H9 (cell line): ENCODE results near the gene TTYH2. TPM values are rescaled to one million over a fixed set of nuclear protein-coding genes. Genes with fewer than 3 reads are reported as not detected.

Source experiments
- DNase-seq: peaks from one replicate; pipeline ENCODE4 v3.0.0-alpha.2; 2017
- H2AFZ ChIP-seq: one replicate; pipeline ENCODE4 v1.6.1; 2013; ENCODE audit warnings: mild to moderate bottlenecking, low read length, control low read depth, moderate library complexity
- H2AK5ac ChIP-seq: 2 replicates; pipeline ENCODE4 v1.6.1; 2013; ENCODE audit warnings: low read length, control low read depth, mixed read lengths; ENCODE audit not compliant: insufficient read length
- H2BK120ac ChIP-seq: one replicate; pipeline ENCODE4 v1.6.1; 2013; ENCODE audit warnings: low read depth, mild to moderate bottlenecking, low read length, control low read depth, inconsistent platforms; ENCODE audit not compliant: poor library complexity, severe bottlenecking
- H2BK12ac ChIP-seq: 2 replicates; pipeline ENCODE4 v1.6.1; 2013; ENCODE audit warnings: low read length, control low read depth, mixed read lengths, low read depth; ENCODE audit not compliant: insufficient read length
- H2BK15ac ChIP-seq: 2 replicates; pipeline ENCODE4 v1.6.1; 2013; ENCODE audit warnings: low read depth, low read length, control low read depth
- H2BK20ac ChIP-seq: one replicate; pipeline ENCODE4 v1.6.1; 2013; ENCODE audit warnings: low read depth, mild to moderate bottlenecking, low read length, control low read depth, inconsistent platforms; ENCODE audit not compliant: poor library complexity, severe bottlenecking
- H2BK5ac ChIP-seq: 2 replicates; pipeline ENCODE4 v1.6.1; 2013; ENCODE audit warnings: low read length, control low read depth, mixed read lengths; ENCODE audit not compliant: insufficient read length
- H3K14ac ChIP-seq: 2 replicates; pipeline ENCODE4 v1.6.1; 2013; ENCODE audit warnings: low read length, control low read depth; ENCODE audit not compliant: insufficient read depth
- H3K18ac ChIP-seq: 2 replicates; pipeline ENCODE4 v1.6.1; 2013; ENCODE audit warnings: low read depth, mild to moderate bottlenecking, mixed read lengths, low read length, control low read depth; ENCODE audit not compliant: insufficient read length
- H3K23ac ChIP-seq: 2 replicates; pipeline ENCODE4 v1.6.1; 2013; ENCODE audit warnings: low read length, control low read depth, mixed read lengths, low read depth; ENCODE audit not compliant: insufficient read length
- H3K23me2 ChIP-seq: 2 replicates; pipeline ENCODE4 v1.6.1; 2013; ENCODE audit warnings: low read depth, mild to moderate bottlenecking, mixed read lengths, low read length, control low read depth; ENCODE audit not compliant: insufficient read length, poor library complexity, severe bottlenecking
- H3K27ac ChIP-seq: 2 replicates; pipeline ENCODE4 v1.5.1; 2013; ENCODE audit warnings: low read length, control low read depth, mixed read lengths, low read depth; ENCODE audit not compliant: insufficient read length
- H3K27me3 ChIP-seq: 2 replicates; pipeline ENCODE4 v1.6.1; 2013; ENCODE audit warnings: low read length, control low read depth, inconsistent platforms; ENCODE audit not compliant: insufficient read depth
- H3K4ac ChIP-seq: 2 replicates; pipeline ENCODE4 v1.6.1; 2013; ENCODE audit warnings: low read depth, mild to moderate bottlenecking, control low read depth, inconsistent platforms, low read length, moderate library complexity
- H3K4me1 ChIP-seq: 2 replicates; pipeline ENCODE4 v1.6.1; 2013; ENCODE audit warnings: low read length, control low read depth, inconsistent platforms; ENCODE audit not compliant: insufficient read depth
- H3K4me2 ChIP-seq: 2 replicates; pipeline ENCODE4 v1.6.1; 2013; ENCODE audit warnings: low read length, control low read depth, mixed read lengths; ENCODE audit not compliant: insufficient read length, insufficient read depth
- H3K56ac ChIP-seq: 2 replicates; pipeline ENCODE4 v1.6.1; 2013; ENCODE audit warnings: low read depth, mild to moderate bottlenecking, mixed read lengths, low read length, control low read depth; ENCODE audit not compliant: insufficient read length
- H3K79me1 ChIP-seq: 2 replicates; pipeline ENCODE4 v1.6.1; 2013; ENCODE audit warnings: low read depth, mild to moderate bottlenecking, moderate library complexity, low read length, control low read depth, inconsistent platforms; ENCODE audit not compliant: insufficient read depth, poor library complexity, severe bottlenecking
- H3K79me2 ChIP-seq: 2 replicates; pipeline ENCODE4 v1.6.1; 2013; ENCODE audit warnings: low read length, control low read depth, inconsistent platforms; ENCODE audit not compliant: insufficient read depth
- H3K9ac ChIP-seq: 2 replicates; pipeline ENCODE4 v1.6.1; 2013; ENCODE audit warnings: low read length, control low read depth, mixed read lengths; ENCODE audit not compliant: insufficient read length; ENCODE audit errors: extremely low read depth
- H3K9me3 ChIP-seq: one replicate; pipeline ENCODE4 v1.6.1; 2013; ENCODE audit warnings: low read depth, low read length, inconsistent platforms; ENCODE audit not compliant: control insufficient read depth
- H3T11ph ChIP-seq: one replicate; pipeline ENCODE4 v1.6.1; 2013; ENCODE audit warnings: mild to moderate bottlenecking, low read length, control low read depth, inconsistent platforms
- H4K20me1 ChIP-seq: one replicate; pipeline ENCODE4 v1.6.1; 2013; ENCODE audit not compliant: control insufficient read depth, insufficient read length, insufficient read depth
- H4K5ac ChIP-seq: 2 replicates; pipeline ENCODE4 v1.6.1; 2013; ENCODE audit warnings: low read depth, mild to moderate bottlenecking, mixed read lengths, low read length, control low read depth; ENCODE audit not compliant: insufficient read length
- H4K8ac ChIP-seq: replicated peaks from 2 replicates; pipeline ENCODE4 v1.6.1; 2013; ENCODE audit warnings: low read length, control low read depth, mixed read lengths, low read depth; ENCODE audit not compliant: insufficient read length
- H4K91ac ChIP-seq: 2 replicates; pipeline ENCODE4 v1.6.1; 2013; ENCODE audit warnings: low read depth, mild to moderate bottlenecking, moderate library complexity, mixed read lengths, low read length, control low read depth; ENCODE audit not compliant: insufficient read length
- H3K27ac Mint-ChIP-seq, 3 experiments: 2 replicates in 2 of 3; 3 replicates in 1 of 3; pipeline ENCODE4 v1.8.0; 2020 to 2021; ENCODE audit warnings: mixed read lengths in 3 of 3, mild to moderate bottlenecking in 1 of 3, moderate library complexity in 1 of 3
- H3K27me3 Mint-ChIP-seq: 2 replicates; pipeline ENCODE4 v1.8.0; 2021; ENCODE audit warnings: low read depth, mild to moderate bottlenecking, moderate library complexity, mixed read lengths
- H3K36me3 Mint-ChIP-seq, 3 experiments: 2 replicates in 2 of 3; 3 replicates in 1 of 3; pipeline ENCODE4 v1.8.0; 2020 to 2021; ENCODE audit warnings: low read depth in 3 of 3, mixed read lengths in 3 of 3; ENCODE audit not compliant: insufficient read depth in 1 of 3
- H3K4me1 Mint-ChIP-seq, 2 experiments: 2 replicates each; pipeline ENCODE4 v1.8.0; 2020; ENCODE audit warnings: mixed read lengths in 2 of 2
- H3K4me3 Mint-ChIP-seq, 2 experiments: 2 replicates in 1 of 2; 3 replicates in 1 of 2; pipeline ENCODE4 v1.8.0; 2020 to 2021; ENCODE audit warnings: mild to moderate bottlenecking in 2 of 2, mixed read lengths in 2 of 2, moderate library complexity in 1 of 2
- H3K9me3 Mint-ChIP-seq, 2 experiments: 2 replicates in 1 of 2; 3 replicates in 1 of 2; pipeline ENCODE4 v1.8.0; 2020; ENCODE audit warnings: mild to moderate bottlenecking in 2 of 2, mixed read lengths in 2 of 2, moderate library complexity in 1 of 2
- CTCF ChIP-seq: fragments of 200-600 bp; sonication (generic); conservative IDR thresholded peaks from 3 replicates; pipeline ENCODE4 v1.8.0; 2021; ENCODE audit warnings: antibody characterized with exemption, mild to moderate bottlenecking
- WGBS: extraction: QIAGEN DNeasy Blood & Tissue Kit; methylation state at CpG from one replicate; pipeline ENCODE4 v1.1.7; 2013; ENCODE audit warnings: missing lambda C conversion rate, low lambda C conversion rate, mixed read lengths; ENCODE audit not compliant: insufficient read length; ENCODE audit errors: extremely low coverage; 5-methylcytosine and 5-hydroxymethylcytosine counted together
- total RNA-seq: library from RNA; stranded (reverse); gene quantifications from 2 replicates; pipeline ENCODE4 v1.2.1, GENCODE V29; 2021

TTYH2 gene
- total RNA-seq, 1 experiment from 2014 or later: 1.6 TPM

GRCh38 chr17:74204474-74204873, 8.9 kb upstream of the TTYH2 start:
- Histone ChIP-seq H4K20me1 (peaks cover 2% of the 10 kb centered on the region), H2BK15ac (no peak overlapping the region), H3K9me3 (no peaks in the 10 kb centered on the region), H3K18ac (no peak overlapping the region), H4K91ac (no peak overlapping the region), H3K4me2 (peak overlapping the region; percentile 82), H3K14ac (peak overlapping the region; percentile 87; the same call in 1 of the 2 replicates), H3K23me2 (peaks cover 8% of the 10 kb centered on the region), H2BK20ac (no peak overlapping the region), H4K8ac (no peak overlapping the region), H2BK120ac (no peak overlapping the region), H2AFZ (no peak overlapping the region), H2AK5ac (no peak overlapping the region), H3K4me1 (peaks cover 3% of the 10 kb centered on the region; the same call in 1 of the 2 replicates), H4K5ac (no peak overlapping the region), H3K79me2 (peaks cover 22% of the 10 kb centered on the region; the same call in 1 of the 2 replicates), H2BK12ac (no peak overlapping the region), H3T11ph (no peak overlapping the region), H3K56ac (no peak overlapping the region), H3K23ac (no peak overlapping the region), H3K79me1 (peaks cover 5% of the 10 kb centered on the region), H3K9ac (peak overlapping the region; percentile 95), H3K4ac (no peak overlapping the region), H3K27ac (no peak overlapping the region), H3K27me3 (no peaks in the 10 kb centered on the region; the same call in 1 of the 2 replicates), H2BK5ac (no peak overlapping the region)
- peak overlapping the region; percentile 99 to 100 for H3K4me3 Mint-ChIP-seq
- WGBS: no CpG with 5 or more reads among the region's 14 CpGs
- no peak for TF ChIP-seq CTCF
- H3K4me1 Mint-ChIP-seq: peaks cover 34 to 49% of the 10 kb centered on the region in 2 experiments
- H3K27me3 Mint-ChIP-seq: peaks cover 29% of the 10 kb centered on the region
- H3K9me3 Mint-ChIP-seq: peaks cover 3% of the 10 kb centered on the region in 2 experiments; a peak in 3 of 5 replicates
- DNase-seq: no peak
- H3K36me3 Mint-ChIP-seq: peaks cover 44 to 57% (median 57%) of the 10 kb centered on the region in 3 experiments
- peak overlapping the region; percentile 91 to 99 (median 95); a peak in 6 of 7 replicates for H3K27ac Mint-ChIP-seq
